Hepatocyte (in vitro differentiated cells): Measurements from ENCODE around the gene FMO3. TPM values are rescaled to one million over a fixed set of nuclear protein-coding genes. Genes with fewer than 3 reads are reported as not detected.
A peak's percentile ranks its signal among the peaks of the same experiment; 100 is the strongest.

Experiments
- DNase-seq: peaks from one replicate; pipeline ENCODE4 v3.0.0-alpha.2; 2016; ENCODE audit warnings: low spot score
- H2AFZ ChIP-seq: fragments of 200-600 bp; sonication (generic); 2 replicates; pipeline ENCODE4 v1.6.0; 2016; ENCODE audit warnings: antibody characterized with exemption, mild to moderate bottlenecking
- H3K27ac ChIP-seq: fragments of 200-600 bp; sonication (generic); 2 replicates; pipeline ENCODE4 v1.5.1; 2016; ENCODE audit warnings: mild to moderate bottlenecking
- H3K27me3 ChIP-seq: fragments of 200-600 bp; sonication (generic); 2 replicates; pipeline ENCODE4 v1.6.1; 2016
- H3K36me3 ChIP-seq: fragments of 200-600 bp; sonication (generic); replicated peaks from 2 replicates; pipeline ENCODE4 v1.5.1; 2016; ENCODE audit warnings: low read depth; ENCODE audit not compliant: insufficient read depth
- H3K4me1 ChIP-seq: fragments of 200-600 bp; sonication (generic); 2 replicates; pipeline ENCODE4 v1.5.1; 2016; ENCODE audit warnings: mild to moderate bottlenecking, moderate library complexity; ENCODE audit not compliant: insufficient read depth
- H3K4me2 ChIP-seq: fragments of 200-600 bp; sonication (generic); 2 replicates; pipeline ENCODE4 v1.6.0; 2016
- H3K4me3 ChIP-seq: fragments of 200-600 bp; sonication (generic); 2 replicates; pipeline ENCODE4 v1.5.1; 2016; ENCODE audit warnings: mild to moderate bottlenecking
- H3K79me2 ChIP-seq: fragments of 200-600 bp; sonication (generic); 2 replicates; pipeline ENCODE4 v1.6.0; 2017; ENCODE audit warnings: mild to moderate bottlenecking
- H3K9me2 ChIP-seq: fragments of 200-600 bp; sonication (generic); replicated peaks from 2 replicates; pipeline ENCODE4 v1.6.0; 2017; ENCODE audit warnings: mild to moderate bottlenecking; ENCODE audit not compliant: insufficient read depth
- H3K9me3 ChIP-seq: fragments of 200-600 bp; sonication (generic); 2 replicates; pipeline ENCODE4 v1.5.1; 2016; ENCODE audit warnings: low read depth, mild to moderate bottlenecking
- H4K20me1 ChIP-seq: fragments of 200-600 bp; sonication (generic); 2 replicates; pipeline ENCODE4 v1.6.0; 2016; ENCODE audit warnings: mild to moderate bottlenecking; ENCODE audit not compliant: insufficient read depth, poor library complexity, severe bottlenecking
- EZH2 ChIP-seq: fragments of 200-600 bp; sonication (generic); IDR thresholded peaks from 2 replicates; pipeline ENCODE4 v1.6.1; 2016; ENCODE audit warnings: antibody characterized with exemption, mild to moderate bottlenecking, borderline replicate concordance
- EZH2phosphoT487 ChIP-seq: fragments of 200-600 bp; sonication (generic); IDR thresholded peaks from one replicate; pipeline ENCODE4 v1.6.1; 2018; ENCODE audit warnings: antibody characterized with exemption, mild to moderate bottlenecking, low read depth, moderate library complexity; ENCODE audit not compliant: unreplicated experiment, severe bottlenecking
- WGBS: methylation state at CpG from one replicate; pipeline ENCODE4 v1.1.6; 2016; ENCODE audit warnings: low lambda C conversion rate; ENCODE audit errors: missing lambda C conversion rate; 5-methylcytosine and 5-hydroxymethylcytosine counted together
- polyA plus RNA-seq: library from polyadenylated mRNA; unstranded; fragments of >200 nt; fragmentation: Nextera tagmentation; extraction: Ambion mirVana; gene quantifications from 2 replicates; pipeline ENCODE4 v1.2.1, GENCODE V29; 2016
- total RNA-seq: library from RNA; depleted of rRNA; stranded (reverse); fragments of >200 nt; gene quantifications from 2 replicates; pipeline ENCODE4 v1.2.3, GENCODE V29; 2014
- TF ChIP-seq, protein P1 (sequence below): fragments of 200-600 bp; sonication (generic); IDR thresholded peaks from 2 replicates; pipeline ENCODE4 v1.5.1; 2016; ENCODE audit warnings: antibody characterized with exemption, mild to moderate bottlenecking; ENCODE audit not compliant: poor library complexity

The FMO3 gene
- total and polyA plus RNA-seq, 2 experiments from 2014 or later: 0.52 to 1.6 TPM

DNA sequence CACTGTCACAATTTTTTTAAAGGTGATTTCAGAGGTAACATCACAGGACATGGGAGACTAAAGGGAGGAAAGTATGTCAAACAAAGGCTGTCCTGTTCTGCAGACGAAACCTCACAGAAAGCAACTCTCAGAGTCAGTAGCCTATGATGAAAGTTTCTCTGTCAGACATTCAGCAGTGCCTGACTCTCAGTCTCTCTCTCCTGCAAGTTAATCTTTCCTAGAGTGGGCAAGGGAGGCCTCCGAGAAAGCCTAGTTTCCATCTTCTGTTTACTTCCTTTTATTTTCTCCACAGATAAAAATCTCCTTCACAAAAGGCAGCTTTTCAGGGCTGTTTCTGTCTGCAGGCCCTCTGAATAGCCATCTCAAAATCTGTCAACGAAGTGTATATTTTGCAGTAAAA, 69.5 kb downstream of the FMO3 start:
- WGBS: 16% methylated on average over 3 of the region's 3 CpGs
- Histone ChIP-seq H4K20me1 (no peaks in the 10 kb centered on the region), H3K36me3 (no peaks in the 10 kb centered on the region), H3K9me2 (no peaks in the 10 kb centered on the region), H3K27ac (peak overlapping the region; percentile 85), H3K4me3 (no peak overlapping the region), H3K4me1 (peaks cover 24% of the 10 kb centered on the region), H2AFZ (peak overlapping the region; percentile 20), H3K4me2 (peak overlapping the region; percentile 50), H3K9me3 (no peaks in the 10 kb centered on the region), H3K27me3 (no peaks in the 10 kb centered on the region), H3K79me2 (no peaks in the 10 kb centered on the region)
- peak; percentile 45 for DNase-seq
- no peak for TF ChIP-seq EZH2phosphoT487
- TF ChIP-seq, protein P1, sequence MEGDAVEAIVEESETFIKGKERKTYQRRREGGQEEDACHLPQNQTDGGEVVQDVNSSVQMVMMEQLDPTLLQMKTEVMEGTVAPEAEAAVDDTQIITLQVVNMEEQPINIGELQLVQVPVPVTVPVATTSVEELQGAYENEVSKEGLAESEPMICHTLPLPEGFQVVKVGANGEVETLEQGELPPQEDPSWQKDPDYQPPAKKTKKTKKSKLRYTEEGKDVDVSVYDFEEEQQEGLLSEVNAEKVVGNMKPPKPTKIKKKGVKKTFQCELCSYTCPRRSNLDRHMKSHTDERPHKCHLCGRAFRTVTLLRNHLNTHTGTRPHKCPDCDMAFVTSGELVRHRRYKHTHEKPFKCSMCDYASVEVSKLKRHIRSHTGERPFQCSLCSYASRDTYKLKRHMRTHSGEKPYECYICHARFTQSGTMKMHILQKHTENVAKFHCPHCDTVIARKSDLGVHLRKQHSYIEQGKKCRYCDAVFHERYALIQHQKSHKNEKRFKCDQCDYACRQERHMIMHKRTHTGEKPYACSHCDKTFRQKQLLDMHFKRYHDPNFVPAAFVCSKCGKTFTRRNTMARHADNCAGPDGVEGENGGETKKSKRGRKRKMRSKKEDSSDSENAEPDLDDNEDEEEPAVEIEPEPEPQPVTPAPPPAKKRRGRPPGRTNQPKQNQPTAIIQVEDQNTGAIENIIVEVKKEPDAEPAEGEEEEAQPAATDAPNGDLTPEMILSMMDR: no peak
- TF ChIP-seq EZH2: no peak

DNA sequence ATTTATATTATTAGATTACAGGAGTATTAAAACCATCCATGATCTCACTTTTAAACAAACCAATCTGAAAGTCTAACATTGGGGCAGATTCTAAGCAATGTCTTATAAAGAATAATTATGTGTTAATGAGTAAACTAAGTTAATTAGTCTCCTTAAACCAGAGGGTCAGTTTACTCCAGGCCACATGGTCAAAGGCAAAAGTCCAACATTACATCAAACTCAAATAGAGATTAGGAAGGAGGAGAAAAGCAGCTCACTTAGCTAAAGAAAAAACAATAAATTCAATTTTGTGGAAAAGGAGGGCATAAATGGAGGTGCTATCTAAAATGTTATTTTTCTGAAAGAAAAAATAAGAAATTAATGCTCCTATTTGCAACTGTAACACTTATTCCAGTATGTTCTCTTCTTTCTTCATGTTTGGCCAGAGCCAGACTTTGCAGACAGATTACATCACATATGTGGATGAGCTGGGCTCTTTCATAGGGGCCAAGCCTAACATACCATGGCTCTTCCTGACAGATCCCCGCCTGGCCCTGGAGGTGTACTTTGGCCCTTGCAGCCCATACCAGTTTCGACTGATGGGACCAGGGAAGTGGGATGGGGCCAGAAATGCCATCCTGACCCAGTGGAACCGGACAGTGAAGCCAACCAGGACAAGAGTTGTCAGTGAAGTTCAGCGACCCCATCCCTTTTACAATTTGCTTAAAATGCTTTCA, 70.1 kb downstream of the FMO3 start:
- peak; percentile 64 for DNase-seq
- Histone ChIP-seq H3K4me1 (peaks cover 24% of the 10 kb centered on the region), H3K79me2 (no peaks in the 10 kb centered on the region), H3K4me3 (no peak overlapping the region), H4K20me1 (no peaks in the 10 kb centered on the region), H3K9me2 (no peaks in the 10 kb centered on the region), H3K4me2 (peak overlapping the region; percentile 50), H3K9me3 (no peaks in the 10 kb centered on the region), H3K27me3 (no peaks in the 10 kb centered on the region), H2AFZ (peak overlapping the region; percentile 20), H3K27ac (peak overlapping the region; percentile 85), H3K36me3 (no peaks in the 10 kb centered on the region)
- WGBS: 80% methylated on average over 4 of the region's 4 CpGs
- no peak for TF ChIP-seq EZH2
- TF ChIP-seq EZH2phosphoT487: no peak
- TF ChIP-seq, protein P1: no peak

DNA sequence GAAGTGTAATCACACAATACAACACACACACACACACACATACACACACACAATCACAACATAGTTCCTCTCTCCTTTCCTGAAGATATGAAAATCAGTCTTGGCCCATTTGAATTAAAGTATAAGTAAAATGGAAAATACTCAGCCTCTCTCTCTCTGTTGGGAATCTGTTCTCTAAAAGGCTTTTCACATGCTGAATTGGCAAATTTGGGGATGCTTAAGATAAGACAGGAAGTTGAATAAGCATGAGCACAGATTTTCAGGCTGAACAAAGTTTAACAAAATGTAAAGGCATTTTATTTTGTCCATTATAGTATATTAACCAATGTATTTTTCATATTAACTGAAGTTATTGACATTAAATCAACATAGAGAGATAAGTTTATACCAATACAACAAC, 70.7 kb downstream of the FMO3 start:
- H3K4me3 ChIP-seq: no peak overlapping the region
- H2AFZ ChIP-seq: peak overlapping the region; percentile 9
- no peaks in the 10 kb centered on the region for H3K79me2 ChIP-seq
- H3K27ac ChIP-seq: peak overlapping the region; percentile 85
- no peaks in the 10 kb centered on the region for H4K20me1 ChIP-seq
- no peaks in the 10 kb centered on the region for H3K9me2 ChIP-seq
- peak overlapping the region; percentile 50 for H3K4me2 ChIP-seq
- H3K36me3 ChIP-seq: no peaks in the 10 kb centered on the region
- no peaks in the 10 kb centered on the region for H3K9me3 ChIP-seq
- no peak for DNase-seq
- no peaks in the 10 kb centered on the region for H3K27me3 ChIP-seq
- TF ChIP-seq EZH2 (no peak), EZH2phosphoT487 (no peak)
- TF ChIP-seq, protein P1: no peak
- H3K4me1 ChIP-seq: peaks cover 24% of the 10 kb centered on the region
